ENCODE results near the gene LRRC15.

LRRC15 gene

DNA sequence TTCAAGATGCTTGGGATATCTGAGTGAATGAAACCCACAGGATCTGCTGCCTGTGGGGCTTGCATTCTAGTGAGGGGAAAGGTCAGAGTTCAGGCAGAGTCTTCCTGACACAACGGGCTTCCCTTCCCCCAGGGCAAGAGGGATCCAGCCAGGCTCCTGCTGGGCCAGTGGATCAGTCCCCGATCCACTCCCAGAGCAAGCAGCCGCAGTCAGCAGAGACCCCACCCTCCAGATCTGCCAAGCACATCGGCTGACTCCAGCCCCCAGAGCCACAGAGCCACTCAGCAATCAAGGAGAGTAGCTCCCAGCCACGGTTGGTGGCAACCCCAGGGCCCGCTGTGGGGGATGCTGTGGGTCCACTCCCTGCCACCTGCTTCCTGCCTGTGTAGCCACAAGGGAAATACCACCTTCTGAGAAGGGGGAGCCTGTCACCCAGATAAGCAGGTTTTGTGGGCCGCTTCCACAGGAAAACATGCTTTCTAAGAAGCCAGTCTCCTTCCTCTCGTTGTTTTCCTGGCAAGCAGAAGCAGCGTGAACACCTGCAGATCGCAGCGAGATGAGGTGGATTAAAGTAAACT lies 63.3 kb downstream of the LRRC15 start:
- H3K27ac ChIP-seq (ENCODE audit: low read length): no peak overlapping the region
- no peaks in the 10 kb centered on the region for H3K36me3 ChIP-seq (ENCODE audit: control insufficient read depth in 1 of 2, insufficient read depth in 2 of 2, low read length in 2 of 2)
- H3K27me3 ChIP-seq (ENCODE audit: low read depth, low read length): no peaks in the 10 kb centered on the region
- H3K4me3 ChIP-seq (ENCODE audit: low read depth in 1 of 2, low read length in 2 of 2): no peak overlapping the region
- no peaks in the 10 kb centered on the region for H3K9me3 ChIP-seq (ENCODE audit: control insufficient read depth in 1 of 2, low read length in 2 of 2)
- H3K4me1 ChIP-seq (ENCODE audit: control insufficient read depth in 1 of 2, insufficient read depth in 2 of 2, low read length in 2 of 2): peaks cover 0 to 6% of the 10 kb centered on the region in 2 donors

DNA sequence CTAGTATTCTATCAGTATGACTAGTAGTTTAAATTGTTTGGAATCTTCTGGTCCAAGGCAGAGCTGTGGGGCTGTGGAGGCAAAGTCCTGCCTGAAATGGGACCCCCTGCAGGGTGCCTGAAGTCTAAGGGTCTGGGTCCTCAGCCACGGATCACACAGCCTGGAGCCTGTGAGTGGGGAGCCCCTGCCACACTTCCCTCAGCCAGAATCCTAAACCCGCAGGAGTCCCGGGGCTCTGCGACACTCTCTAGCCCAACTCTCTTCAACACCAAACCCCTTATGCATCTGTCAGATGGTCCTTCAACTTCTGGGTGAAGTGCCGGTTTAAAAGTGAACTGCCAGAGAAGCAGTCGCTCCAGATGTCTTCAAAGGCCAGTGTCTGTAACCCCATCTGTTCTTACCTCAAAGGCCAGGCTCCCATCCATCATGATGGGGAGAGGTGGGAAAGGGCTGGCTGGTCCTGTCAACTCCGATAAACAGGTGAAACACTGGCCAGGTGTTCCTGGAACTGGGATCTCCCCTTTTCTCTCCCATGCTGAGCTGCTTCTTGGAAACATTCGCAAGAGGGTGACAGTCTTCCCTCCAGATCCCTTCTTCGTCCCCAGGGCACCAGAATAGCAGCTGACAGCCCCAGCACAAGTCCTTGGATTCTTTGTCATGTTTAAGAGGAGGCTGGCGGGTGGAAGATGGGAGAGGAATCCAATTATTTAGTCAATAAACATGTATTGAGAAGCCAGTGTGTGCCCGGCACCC lies 64.0 kb downstream of the LRRC15 start:
- Histone ChIP-seq H3K9me3 (ENCODE audit: control insufficient read depth in 1 of 2, low read length in 2 of 2) (no peaks in the 10 kb centered on the region), H3K4me1 (ENCODE audit: control insufficient read depth in 1 of 2, insufficient read depth in 2 of 2, low read length in 2 of 2) (peaks cover 0 to 9% of the 10 kb centered on the region in 2 donors), H3K36me3 (ENCODE audit: control insufficient read depth in 1 of 2, insufficient read depth in 2 of 2, low read length in 2 of 2) (no peaks in the 10 kb centered on the region), H3K27ac (ENCODE audit: low read length) (no peak overlapping the region), H3K4me3 (ENCODE audit: low read depth in 1 of 2, low read length in 2 of 2) (no peak overlapping the region), H3K27me3 (ENCODE audit: low read depth, low read length) (no peaks in the 10 kb centered on the region)

Measured in muscle layer of duodenum (tissue), 2 donors.